CD14-positive monocyte (primary cell): Measurements from ENCODE around the gene KHNYN. TPM values are rescaled to one million over a fixed set of nuclear protein-coding genes. Genes with fewer than 3 reads are reported as not detected.
A peak's percentile ranks its signal among the peaks of the same experiment; 100 is the strongest.

Source experiments
- DNase-seq, 3 donors: peaks; one replicate each; pipeline ENCODE4 v3.0.0-alpha.2; 2011 to 2022
- H2AFZ ChIP-seq: 2 replicates; pipeline ENCODE4 v1.6.0; 2012; ENCODE audit warnings: mild to moderate bottlenecking, low read depth, low read length, inconsistent platforms; ENCODE audit not compliant: insufficient read depth, poor library complexity, severe bottlenecking
- H3K27ac ChIP-seq, 2 donors: 1 replicate in 1 of 2; 2 replicates in 1 of 2; pipeline ENCODE4 v1.5.1; 2012 to 2013; ENCODE audit warnings: low read length in 2 of 2, control low read depth in 1 of 2, inconsistent platforms in 1 of 2, low read depth in 1 of 2, mild to moderate bottlenecking in 1 of 2
- H3K27me3 ChIP-seq, 2 donors: one replicate each; pipeline versions ENCODE4 v1.6.0 to v1.6.1; 2011 to 2013; ENCODE audit warnings: low read length in 2 of 2; ENCODE audit not compliant: control insufficient read depth in 2 of 2, insufficient read depth in 2 of 2
- H3K36me3 ChIP-seq, 2 donors: replicated peaks in 1 of 2; 1 replicate in 1 of 2; 2 replicates in 1 of 2; pipeline versions ENCODE4 v1.5.1 to v1.6.1; 2012 to 2013; ENCODE audit warnings: low read length in 2 of 2, control low read depth in 1 of 2, inconsistent platforms in 1 of 2, mild to moderate bottlenecking in 1 of 2; ENCODE audit not compliant: insufficient read depth in 2 of 2, control insufficient read depth in 1 of 2
- H3K4me1 ChIP-seq, 2 donors: 1 replicate in 1 of 2; 2 replicates in 1 of 2; pipeline versions ENCODE4 v1.5.1 to v1.6.1; 2012 to 2013; ENCODE audit warnings: low read length in 2 of 2, control low read depth in 1 of 2, inconsistent platforms in 1 of 2, mild to moderate bottlenecking in 1 of 2, moderate library complexity in 1 of 2; ENCODE audit not compliant: insufficient read depth in 2 of 2, control insufficient read depth in 1 of 2
- H3K4me2 ChIP-seq: replicated peaks from 2 replicates; pipeline ENCODE3; 2012; ENCODE audit warnings: low read length, moderate library complexity, mild to moderate bottlenecking; ENCODE audit not compliant: poor library complexity, severe bottlenecking; ENCODE audit errors: extremely low read depth
- H3K4me3 ChIP-seq, 3 experiments: fragments of 200-600 bp in 1 of 3; sonication (generic) in 1 of 3; replicated peaks in 1 of 3; 1 replicate in 2 of 3; 2 replicates in 1 of 3; pipeline ENCODE4 v1.5.1; 2011 to 2013; ENCODE audit warnings: low read length in 3 of 3, mild to moderate bottlenecking in 3 of 3, control low read depth in 2 of 3, low read depth in 2 of 3, inconsistent platforms in 1 of 3, moderate library complexity in 1 of 3
- H3K79me2 ChIP-seq: 2 replicates; pipeline ENCODE4 v1.6.0; 2012; ENCODE audit warnings: mild to moderate bottlenecking, control low read depth, inconsistent platforms, low read length, moderate library complexity; ENCODE audit not compliant: insufficient read depth
- H3K9ac ChIP-seq: 2 replicates; pipeline ENCODE4 v1.6.0; 2017; ENCODE audit warnings: low read length, mild to moderate bottlenecking; ENCODE audit not compliant: insufficient read depth, poor library complexity, severe bottlenecking
- H3K9me3 ChIP-seq, 2 donors: replicated peaks in 1 of 2; 1 replicate in 1 of 2; 2 replicates in 1 of 2; pipeline versions ENCODE4 v1.5.1 to v1.6.1; 2012 to 2013; ENCODE audit warnings: low read length in 2 of 2, control low read depth in 1 of 2; ENCODE audit not compliant: control insufficient read depth in 1 of 2, insufficient read depth in 1 of 2
- H4K20me1 ChIP-seq: 2 replicates; pipeline ENCODE4 v1.6.0; 2012; ENCODE audit warnings: mild to moderate bottlenecking, low read length, control low read depth, moderate library complexity; ENCODE audit not compliant: insufficient read depth
- H3K27ac Mint-ChIP-seq, 7 donors: one replicate each; pipeline ENCODE4 v1.8.0; 2020; ENCODE audit warnings: mild to moderate bottlenecking in 7 of 7, mixed read lengths in 7 of 7, moderate library complexity in 6 of 7, inconsistent platforms in 2 of 7
- H3K27me3 Mint-ChIP-seq, 3 donors: one replicate each; pipeline ENCODE4 v1.8.0; 2021 to 2022; ENCODE audit warnings: low read depth in 3 of 3, mild to moderate bottlenecking in 3 of 3, mixed read lengths in 3 of 3, moderate library complexity in 3 of 3, inconsistent platforms in 1 of 3
- H3K36me3 Mint-ChIP-seq, 2 donors: one replicate each; pipeline ENCODE4 v1.8.0; 2020; ENCODE audit warnings: mixed read lengths in 2 of 2, inconsistent platforms in 1 of 2, mild to moderate bottlenecking in 1 of 2
- H3K4me1 Mint-ChIP-seq: one replicate; pipeline ENCODE4 v1.8.0; 2020; ENCODE audit warnings: mild to moderate bottlenecking, mixed read lengths
- H3K4me3 Mint-ChIP-seq, 2 donors: one replicate each; pipeline ENCODE4 v1.8.0; 2020; ENCODE audit warnings: mild to moderate bottlenecking in 2 of 2, mixed read lengths in 2 of 2, moderate library complexity in 1 of 2
- H3K9me3 Mint-ChIP-seq, 7 donors: one replicate each; pipeline ENCODE4 v1.8.0; 2020 to 2022; ENCODE audit warnings: mixed read lengths in 7 of 7, mild to moderate bottlenecking in 6 of 7, moderate library complexity in 6 of 7, inconsistent platforms in 2 of 7
- WGBS: methylation state at CpG from one replicate; pipeline ENCODE4 v1.1.5; 2013; ENCODE audit warnings: missing lambda C conversion rate; ENCODE audit not compliant: insufficient coverage; 5-methylcytosine and 5-hydroxymethylcytosine counted together
- intact Hi-C, 2 donors: fragments of 100-400 bp; cut with micrococcal nuclease; formaldehyde crosslinking; loops; one replicate each; pipeline versions ENCODE4 v1.15.0 to v1.15.1; 2023
- polyA plus RNA-seq, 3 donors: library from polyadenylated mRNA; depleted of rRNA in 1 of 3; unstranded in 2 of 3; stranded (reverse) in 1 of 3; fragments of 300-500 nt in 2 of 3; fragments of >200 nt in 1 of 3; fragmentation: Illumina TruSeq in 2 of 3; gene quantifications; 1 replicate in 2 of 3; 2 replicates in 1 of 3; pipeline ENCODE4 v1.2.3, GENCODE V29; 2012 to 2021
- TF ChIP-seq, protein P1 (sequence below): fragments of 200-600 bp; IDR thresholded peaks from one replicate; pipeline ENCODE4 v1.8.0; 2022; ENCODE audit warnings: antibody characterized with exemption, mild to moderate bottlenecking

Gene KHNYN
- polyA plus RNA-seq, 3 donors = 12.4 to 39.8 (median 16.0) TPM

DNA sequence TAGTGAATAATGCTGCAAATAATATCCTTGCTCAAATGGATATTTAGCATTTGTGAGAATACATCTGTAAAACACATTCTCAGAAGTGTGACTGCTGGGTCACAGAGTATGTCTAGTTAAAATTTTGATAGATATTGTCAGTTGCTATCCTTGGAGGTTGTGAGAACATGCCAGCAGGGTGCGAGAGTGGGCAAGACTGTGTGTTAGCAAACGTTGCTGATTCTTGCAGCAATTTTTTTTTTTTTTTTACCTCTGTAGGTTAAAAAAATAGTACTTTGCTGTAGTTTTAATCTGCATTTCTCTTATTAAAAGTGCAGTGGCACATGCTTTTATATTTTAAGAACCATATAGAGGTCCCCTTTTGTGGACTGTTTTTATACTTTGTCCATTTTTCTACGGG lies 35.5 kb upstream of the KHNYN start:
- Histone ChIP-seq H3K4me1 (peaks cover 34 to 42% of the 10 kb centered on the region in 2 donors), H3K27me3 (peaks cover 0 to under 1% of the 10 kb centered on the region in 2 donors), H3K4me3 (no peak overlapping the region), H2AFZ (no peak overlapping the region), H3K9me3 (no peaks in the 10 kb centered on the region), H4K20me1 (no peaks in the 10 kb centered on the region), H3K79me2 (no peaks in the 10 kb centered on the region), H3K36me3 (no peaks in the 10 kb centered on the region), H3K27ac (no peak overlapping the region), H3K9ac (no peak overlapping the region), H3K4me2 (no peak overlapping the region)
- Mint-ChIP-seq H3K9me3 (no peaks in the 10 kb centered on the region), H3K4me3 (no peak overlapping the region), H3K4me1 (peaks cover 39% of the 10 kb centered on the region), H3K27me3 (peaks cover 0 to 10% (median 5%) of the 10 kb centered on the region in 3 donors), H3K36me3 (no peaks in the 10 kb centered on the region), H3K27ac (no peak overlapping the region)
- no peak for DNase-seq
- intact Hi-C loops = no loop called here
- WGBS = no CpG with 5 or more reads among the region's 3 CpGs
- TF ChIP-seq, protein P1, sequence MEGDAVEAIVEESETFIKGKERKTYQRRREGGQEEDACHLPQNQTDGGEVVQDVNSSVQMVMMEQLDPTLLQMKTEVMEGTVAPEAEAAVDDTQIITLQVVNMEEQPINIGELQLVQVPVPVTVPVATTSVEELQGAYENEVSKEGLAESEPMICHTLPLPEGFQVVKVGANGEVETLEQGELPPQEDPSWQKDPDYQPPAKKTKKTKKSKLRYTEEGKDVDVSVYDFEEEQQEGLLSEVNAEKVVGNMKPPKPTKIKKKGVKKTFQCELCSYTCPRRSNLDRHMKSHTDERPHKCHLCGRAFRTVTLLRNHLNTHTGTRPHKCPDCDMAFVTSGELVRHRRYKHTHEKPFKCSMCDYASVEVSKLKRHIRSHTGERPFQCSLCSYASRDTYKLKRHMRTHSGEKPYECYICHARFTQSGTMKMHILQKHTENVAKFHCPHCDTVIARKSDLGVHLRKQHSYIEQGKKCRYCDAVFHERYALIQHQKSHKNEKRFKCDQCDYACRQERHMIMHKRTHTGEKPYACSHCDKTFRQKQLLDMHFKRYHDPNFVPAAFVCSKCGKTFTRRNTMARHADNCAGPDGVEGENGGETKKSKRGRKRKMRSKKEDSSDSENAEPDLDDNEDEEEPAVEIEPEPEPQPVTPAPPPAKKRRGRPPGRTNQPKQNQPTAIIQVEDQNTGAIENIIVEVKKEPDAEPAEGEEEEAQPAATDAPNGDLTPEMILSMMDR = no peak

DNA sequence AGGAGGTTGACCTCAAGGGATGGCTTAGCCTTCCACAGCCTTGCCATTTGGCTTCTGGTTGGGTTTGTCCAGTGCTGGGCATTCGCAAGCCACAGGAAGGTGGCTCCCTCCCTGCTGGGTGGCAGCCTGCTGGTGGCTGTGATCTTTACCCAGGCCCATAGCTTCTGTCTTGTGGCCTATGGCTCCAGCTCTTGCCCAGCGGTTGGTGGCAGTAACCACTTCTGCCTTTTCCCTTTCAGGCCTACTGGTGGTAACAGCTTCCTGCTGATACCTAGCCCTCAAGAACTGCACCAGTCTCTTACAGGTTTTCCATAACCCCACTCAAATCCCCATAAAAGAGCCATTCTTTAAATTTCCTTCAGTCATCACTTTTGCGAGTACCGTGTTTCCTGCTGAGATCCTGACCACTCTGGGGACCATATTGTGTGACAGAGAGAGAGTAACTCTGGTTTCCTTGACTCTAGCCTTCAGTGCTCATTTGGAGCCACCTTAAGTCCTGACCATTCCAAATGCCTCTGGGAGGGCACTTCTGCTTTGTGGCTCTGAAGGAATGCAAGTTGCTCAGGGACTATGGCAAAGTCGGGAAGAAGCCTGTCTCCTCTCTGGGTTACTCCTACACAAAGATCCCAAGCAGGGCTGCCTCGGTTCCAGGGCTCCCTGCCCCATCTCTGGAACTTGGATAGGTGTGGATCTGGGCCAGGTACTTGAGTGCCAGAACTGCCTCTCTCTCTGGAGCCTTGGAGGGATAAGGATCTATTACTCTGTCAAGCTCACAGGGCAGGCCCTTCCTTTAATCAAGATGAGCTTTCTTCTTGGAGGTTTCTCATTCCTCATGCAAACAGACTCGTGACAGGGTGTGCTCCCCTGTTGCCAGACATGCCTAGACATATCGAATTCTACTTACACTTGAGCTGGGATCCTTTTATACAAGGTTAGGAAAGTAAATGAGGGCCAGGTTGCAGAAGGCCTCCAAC lies 33.9 kb upstream of the KHNYN start:
- Histone ChIP-seq H3K27ac (no peak overlapping the region), H3K36me3 (no peaks in the 10 kb centered on the region), H2AFZ (peak overlapping the region; percentile 32), H3K9ac (no peak overlapping the region), H3K4me1 (peaks cover 37 to 49% of the 10 kb centered on the region in 2 donors), H3K4me3 (no peak overlapping the region), H3K27me3 (peaks cover 0 to 7% of the 10 kb centered on the region in 2 donors), H3K9me3 (no peaks in the 10 kb centered on the region), H3K79me2 (no peaks in the 10 kb centered on the region), H4K20me1 (no peaks in the 10 kb centered on the region), H3K4me2 (no peak overlapping the region)
- TF ChIP-seq, protein P1 = no peak
- Mint-ChIP-seq H3K4me3 (no peak overlapping the region), H3K27me3 (peaks cover 3 to 16% (median 11%) of the 10 kb centered on the region in 3 donors), H3K36me3 (peaks cover 0 to 4% of the 10 kb centered on the region in 2 donors), H3K27ac (peak overlapping the region in 3 of 7 donors; percentile 12 to 69 (median 47)), H3K4me1 (peaks cover 43% of the 10 kb centered on the region), H3K9me3 (no peaks in the 10 kb centered on the region)
- DNase-seq = peak in 2 of 3 donors; percentile 15 to 16
- intact Hi-C loops = no loop called here
- 0% methylated on average over 4 of the region's 8 CpGs for WGBS
